ENCODE measurements around the gene FASTKD3. TPM values are rescaled to one million over a fixed set of nuclear protein-coding genes. Genes with fewer than 3 reads are reported as not detected.

FASTKD3 gene
- total RNA-seq, 1 donor from 2014 or later = 5.8 TPM

DNA sequence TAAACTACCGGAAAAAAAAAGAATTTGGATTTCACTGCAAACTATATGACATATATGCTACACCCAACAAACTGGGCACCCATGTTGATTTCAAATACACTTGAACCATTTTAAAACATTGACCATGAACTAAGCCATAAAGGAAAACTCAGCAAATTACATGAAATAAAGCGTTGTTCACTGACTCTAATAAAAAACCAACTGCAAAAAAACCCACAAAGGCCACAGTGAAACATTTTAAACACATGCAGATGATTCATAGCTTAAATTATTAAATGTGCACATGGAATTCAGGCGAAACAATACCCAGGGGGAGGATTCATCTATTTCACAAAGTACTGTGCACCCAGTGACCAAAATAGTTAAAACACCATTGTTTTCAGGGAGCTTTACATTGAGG is 33.4 kb upstream of the FASTKD3 start:
- TF ChIP-seq, protein P1, sequence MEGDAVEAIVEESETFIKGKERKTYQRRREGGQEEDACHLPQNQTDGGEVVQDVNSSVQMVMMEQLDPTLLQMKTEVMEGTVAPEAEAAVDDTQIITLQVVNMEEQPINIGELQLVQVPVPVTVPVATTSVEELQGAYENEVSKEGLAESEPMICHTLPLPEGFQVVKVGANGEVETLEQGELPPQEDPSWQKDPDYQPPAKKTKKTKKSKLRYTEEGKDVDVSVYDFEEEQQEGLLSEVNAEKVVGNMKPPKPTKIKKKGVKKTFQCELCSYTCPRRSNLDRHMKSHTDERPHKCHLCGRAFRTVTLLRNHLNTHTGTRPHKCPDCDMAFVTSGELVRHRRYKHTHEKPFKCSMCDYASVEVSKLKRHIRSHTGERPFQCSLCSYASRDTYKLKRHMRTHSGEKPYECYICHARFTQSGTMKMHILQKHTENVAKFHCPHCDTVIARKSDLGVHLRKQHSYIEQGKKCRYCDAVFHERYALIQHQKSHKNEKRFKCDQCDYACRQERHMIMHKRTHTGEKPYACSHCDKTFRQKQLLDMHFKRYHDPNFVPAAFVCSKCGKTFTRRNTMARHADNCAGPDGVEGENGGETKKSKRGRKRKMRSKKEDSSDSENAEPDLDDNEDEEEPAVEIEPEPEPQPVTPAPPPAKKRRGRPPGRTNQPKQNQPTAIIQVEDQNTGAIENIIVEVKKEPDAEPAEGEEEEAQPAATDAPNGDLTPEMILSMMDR (IDR thresholded peaks at IDR 0.05) = no peak
- H3K4me3 Mint-ChIP-seq (ENCODE audit: unreplicated experiment) = no peak overlapping the region
- peaks cover 40% of the 10 kb centered on the region for H3K4me1 Mint-ChIP-seq (ENCODE audit: unreplicated experiment)
- H3K27me3 Mint-ChIP-seq (ENCODE audit: unreplicated experiment) = no peaks in the 10 kb centered on the region
- DNase-seq (ENCODE audit: extremely low spot score, unreplicated experiment) = no peak
- H3K27ac Mint-ChIP-seq (ENCODE audit: unreplicated experiment) = no peak overlapping the region
- H3K36me3 Mint-ChIP-seq (ENCODE audit: unreplicated experiment) = peaks cover 55% of the 10 kb centered on the region
- peaks cover 4% of the 10 kb centered on the region for H3K9me3 Mint-ChIP-seq (ENCODE audit: unreplicated experiment)

GRCh38 chr5:7897014-7897600 is 28.3 kb upstream of the FASTKD3 start:
- no peak overlapping the region for H3K4me3 Mint-ChIP-seq (ENCODE audit: unreplicated experiment)
- no peaks in the 10 kb centered on the region for H3K9me3 Mint-ChIP-seq (ENCODE audit: unreplicated experiment)
- H3K27ac Mint-ChIP-seq (ENCODE audit: unreplicated experiment) = no peak overlapping the region
- DNase-seq (ENCODE audit: extremely low spot score, unreplicated experiment) = no peak
- peaks cover 67% of the 10 kb centered on the region for H3K36me3 Mint-ChIP-seq (ENCODE audit: unreplicated experiment)
- H3K27me3 Mint-ChIP-seq (ENCODE audit: unreplicated experiment) = no peaks in the 10 kb centered on the region
- H3K4me1 Mint-ChIP-seq (ENCODE audit: unreplicated experiment) = peaks cover under 1% of the 10 kb centered on the region
- TF ChIP-seq, protein P1 (IDR thresholded peaks at IDR 0.05) = peak; percentile 50

GRCh38 chr5:7894860-7895259 is 26.0 kb upstream of the FASTKD3 start:
- H3K27ac Mint-ChIP-seq (ENCODE audit: unreplicated experiment) = no peak overlapping the region
- H3K9me3 Mint-ChIP-seq (ENCODE audit: unreplicated experiment) = no peaks in the 10 kb centered on the region
- no peak for DNase-seq (ENCODE audit: extremely low spot score, unreplicated experiment)
- no peak overlapping the region for H3K4me3 Mint-ChIP-seq (ENCODE audit: unreplicated experiment)
- H3K27me3 Mint-ChIP-seq (ENCODE audit: unreplicated experiment) = no peaks in the 10 kb centered on the region
- TF ChIP-seq, protein P1 (IDR thresholded peaks at IDR 0.05) = no peak
- no peaks in the 10 kb centered on the region for H3K4me1 Mint-ChIP-seq (ENCODE audit: unreplicated experiment)
- H3K36me3 Mint-ChIP-seq (ENCODE audit: unreplicated experiment) = peaks cover 66% of the 10 kb centered on the region

- Mint-ChIP-seq H3K36me3 (ENCODE audit: unreplicated experiment) (peaks cover 66% of the 10 kb centered on the region), H3K9me3 (ENCODE audit: unreplicated experiment) (no peaks in the 10 kb centered on the region), H3K27me3 (ENCODE audit: unreplicated experiment) (no peaks in the 10 kb centered on the region), H3K27ac (ENCODE audit: unreplicated experiment) (no peak overlapping the region), H3K4me1 (ENCODE audit: unreplicated experiment) (no peaks in the 10 kb centered on the region), H3K4me3 (ENCODE audit: unreplicated experiment) (no peak overlapping the region)
- TF ChIP-seq, protein P1 (IDR thresholded peaks at IDR 0.05) = no peak
- no peak for DNase-seq (ENCODE audit: extremely low spot score, unreplicated experiment)
Measured at GRCh38 chr5:7894439-7894838, 25.6 kb upstream of the FASTKD3 start.

DNA sequence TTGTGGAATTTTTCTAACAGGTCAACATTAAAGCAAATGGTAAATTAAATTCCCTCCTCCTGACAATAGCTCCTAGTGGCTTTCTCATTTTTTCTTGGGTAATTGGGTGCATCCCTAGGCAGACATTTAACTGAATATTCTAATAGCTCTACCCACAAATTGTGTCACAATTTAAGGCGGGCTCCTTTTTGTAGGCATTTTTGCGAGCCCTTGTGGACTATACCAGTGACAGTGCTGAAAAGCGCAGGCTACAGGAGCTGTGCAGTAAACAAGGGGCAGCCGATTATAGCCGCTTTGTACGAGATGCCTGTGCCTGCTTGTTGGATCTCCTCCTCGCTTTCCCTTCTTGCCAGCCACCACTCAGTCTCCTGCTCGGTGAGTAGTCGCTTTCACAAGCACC is 20.1 kb upstream of the FASTKD3 start:
- Mint-ChIP-seq H3K27me3 (ENCODE audit: unreplicated experiment) (no peaks in the 10 kb centered on the region), H3K9me3 (ENCODE audit: unreplicated experiment) (no peaks in the 10 kb centered on the region), H3K36me3 (ENCODE audit: unreplicated experiment) (peaks cover 46% of the 10 kb centered on the region), H3K4me1 (ENCODE audit: unreplicated experiment) (peaks cover 10% of the 10 kb centered on the region), H3K27ac (ENCODE audit: unreplicated experiment) (no peak overlapping the region), H3K4me3 (ENCODE audit: unreplicated experiment) (no peak overlapping the region)
- DNase-seq (ENCODE audit: extremely low spot score, unreplicated experiment) = no peak
- TF ChIP-seq, protein P1 (IDR thresholded peaks at IDR 0.05) = no peak

Measured in osteocyte (in vitro differentiated cells).